Smooth muscle cell (in vitro differentiated cells): Measurements from ENCODE around the gene ZNF236. TPM values are rescaled to one million over a fixed set of nuclear protein-coding genes. Genes with fewer than 3 reads are reported as not detected.

Experiments
- DNase-seq: peaks from one replicate; lab custom pipeline; 2025; ENCODE audit not compliant: unreplicated experiment; lab: John Stamatoyannopoulos, UW
- H2AFZ ChIP-seq: fragments of 200-600 bp; sonication (generic); 2 replicates; pipeline ENCODE4 v1.6.0; 2016; ENCODE audit warnings: antibody characterized with exemption, low read depth, mild to moderate bottlenecking
- H3F3A ChIP-seq: fragments of 200-600 bp; sonication (generic); 2 replicates; pipeline ENCODE4 v1.6.0; 2017; ENCODE audit warnings: antibody characterized with exemption, low read depth
- H3K27ac ChIP-seq: fragments of 200-600 bp; sonication (generic); 2 replicates; pipeline ENCODE4 v1.5.1; 2016; ENCODE audit warnings: low read depth, mild to moderate bottlenecking
- H3K27me3 ChIP-seq: fragments of 200-600 bp; sonication (generic); 2 replicates; pipeline ENCODE4 v1.6.1; 2016; ENCODE audit warnings: low read depth, mild to moderate bottlenecking
- H3K36me3 ChIP-seq: fragments of 200-600 bp; sonication (generic); 2 replicates; pipeline ENCODE4 v1.5.1; 2016; ENCODE audit warnings: low read depth
- H3K4me1 ChIP-seq: fragments of 200-600 bp; sonication (generic); 2 replicates; pipeline ENCODE4 v1.5.1; 2016; ENCODE audit warnings: low read depth
- H3K4me2 ChIP-seq: fragments of 200-600 bp; sonication (generic); 2 replicates; pipeline ENCODE4 v1.6.0; 2016; ENCODE audit warnings: mild to moderate bottlenecking
- H3K4me3 ChIP-seq: fragments of 200-600 bp; sonication (generic); 2 replicates; pipeline ENCODE4 v1.5.1; 2016; ENCODE audit warnings: mild to moderate bottlenecking
- H3K79me2 ChIP-seq: fragments of 200-600 bp; sonication (generic); 2 replicates; pipeline ENCODE4 v1.6.0; 2016; ENCODE audit warnings: low read depth, mild to moderate bottlenecking
- H3K9ac ChIP-seq: fragments of 200-600 bp; sonication (generic); 2 replicates; pipeline ENCODE4 v1.6.0; 2016; ENCODE audit warnings: low read depth
- H3K9me3 ChIP-seq: fragments of 200-600 bp; sonication (generic); replicated peaks from 2 replicates; pipeline ENCODE4 v1.5.1; 2016; ENCODE audit warnings: low read depth
- H4K20me1 ChIP-seq: fragments of 200-600 bp; sonication (generic); 2 replicates; pipeline ENCODE4 v1.6.0; 2016; ENCODE audit warnings: low read depth
- WGBS: methylation state at CpG from one replicate; pipeline ENCODE4 v1.1.7; 2016; ENCODE audit warnings: low lambda C conversion rate; 5-methylcytosine and 5-hydroxymethylcytosine counted together
- polyA plus RNA-seq: library from polyadenylated mRNA; unstranded; fragments of >200 nt; fragmentation: Nextera tagmentation; extraction: Ambion mirVana; gene quantifications from 2 replicates; pipeline ENCODE4 v1.2.1, GENCODE V29; 2016
- total RNA-seq: library from RNA; depleted of rRNA; stranded (reverse); fragments of >200 nt; gene quantifications from 2 replicates; pipeline ENCODE4 v1.2.3, GENCODE V29; 2014
- TF ChIP-seq, protein P1 (sequence below): fragments of 200-600 bp; sonication (generic); IDR thresholded peaks from 2 replicates; pipeline ENCODE4 v1.5.1; 2017; ENCODE audit warnings: borderline replicate concordance, mild to moderate bottlenecking, antibody characterized with exemption; ENCODE audit not compliant: insufficient read depth, poor library complexity, severe bottlenecking

Gene ZNF236
- total and polyA plus RNA-seq, 2 experiments from 2014 or later: 4.1 to 6.2 TPM

GRCh38 chr18:76909439-76909838, 87.1 kb downstream of the ZNF236 start:
- H3K9me3 ChIP-seq: no peaks in the 10 kb centered on the region
- H3K27me3 ChIP-seq: no peaks in the 10 kb centered on the region
- no peaks in the 10 kb centered on the region for H3K79me2 ChIP-seq
- 39% methylated on average over 4 of the region's 4 CpGs for WGBS
- H3K9ac ChIP-seq: no peak overlapping the region
- DNase-seq: no peak
- H3K4me2 ChIP-seq: no peak overlapping the region
- H3K27ac ChIP-seq: no peak overlapping the region
- H2AFZ ChIP-seq: no peak overlapping the region
- H3F3A ChIP-seq: no peaks in the 10 kb centered on the region
- H3K36me3 ChIP-seq: no peaks in the 10 kb centered on the region
- H3K4me3 ChIP-seq: no peak overlapping the region
- no peaks in the 10 kb centered on the region for H3K4me1 ChIP-seq
- no peaks in the 10 kb centered on the region for H4K20me1 ChIP-seq
- TF ChIP-seq, protein P1, sequence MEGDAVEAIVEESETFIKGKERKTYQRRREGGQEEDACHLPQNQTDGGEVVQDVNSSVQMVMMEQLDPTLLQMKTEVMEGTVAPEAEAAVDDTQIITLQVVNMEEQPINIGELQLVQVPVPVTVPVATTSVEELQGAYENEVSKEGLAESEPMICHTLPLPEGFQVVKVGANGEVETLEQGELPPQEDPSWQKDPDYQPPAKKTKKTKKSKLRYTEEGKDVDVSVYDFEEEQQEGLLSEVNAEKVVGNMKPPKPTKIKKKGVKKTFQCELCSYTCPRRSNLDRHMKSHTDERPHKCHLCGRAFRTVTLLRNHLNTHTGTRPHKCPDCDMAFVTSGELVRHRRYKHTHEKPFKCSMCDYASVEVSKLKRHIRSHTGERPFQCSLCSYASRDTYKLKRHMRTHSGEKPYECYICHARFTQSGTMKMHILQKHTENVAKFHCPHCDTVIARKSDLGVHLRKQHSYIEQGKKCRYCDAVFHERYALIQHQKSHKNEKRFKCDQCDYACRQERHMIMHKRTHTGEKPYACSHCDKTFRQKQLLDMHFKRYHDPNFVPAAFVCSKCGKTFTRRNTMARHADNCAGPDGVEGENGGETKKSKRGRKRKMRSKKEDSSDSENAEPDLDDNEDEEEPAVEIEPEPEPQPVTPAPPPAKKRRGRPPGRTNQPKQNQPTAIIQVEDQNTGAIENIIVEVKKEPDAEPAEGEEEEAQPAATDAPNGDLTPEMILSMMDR: no peak

DNA sequence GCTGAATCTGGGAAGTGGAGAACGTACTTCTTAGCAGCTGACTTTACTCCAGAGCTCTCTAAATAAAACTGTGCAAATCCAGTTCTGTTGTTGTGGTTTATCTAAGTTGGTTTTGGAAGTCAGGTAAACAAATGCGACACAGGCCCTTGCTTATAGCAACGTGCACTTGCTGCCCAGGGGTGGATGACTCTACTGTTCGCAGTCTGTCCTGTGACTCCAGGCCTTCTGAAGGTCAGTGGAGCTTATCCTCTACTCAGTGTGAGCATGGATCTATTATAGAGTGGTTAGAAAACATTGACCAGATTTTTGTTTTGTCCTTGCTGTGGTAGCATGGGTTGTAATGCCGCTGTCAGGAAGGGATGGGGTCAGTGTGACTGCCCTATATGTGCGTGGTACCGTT, 89.1 kb downstream of the ZNF236 start:
- H3K36me3 ChIP-seq: peaks cover 10% of the 10 kb centered on the region
- H4K20me1 ChIP-seq: no peaks in the 10 kb centered on the region

GRCh38 chr18:76913583-76913982, 91.2 kb downstream of the ZNF236 start:
- TF ChIP-seq, protein P1: no peak
- H3K27ac ChIP-seq: no peak overlapping the region
- H3K27me3 ChIP-seq: no peaks in the 10 kb centered on the region
- WGBS: 100% methylated on average over 7 of the region's 7 CpGs
- H3K79me2 ChIP-seq: no peaks in the 10 kb centered on the region
- no peak overlapping the region for H2AFZ ChIP-seq
- H3K4me2 ChIP-seq: no peak overlapping the region
- no peaks in the 10 kb centered on the region for H3F3A ChIP-seq
- H3K4me3 ChIP-seq: no peak overlapping the region
- no peak for DNase-seq
- no peak overlapping the region for H3K9ac ChIP-seq
- no peaks in the 10 kb centered on the region for H4K20me1 ChIP-seq
- peaks cover 11% of the 10 kb centered on the region for H3K36me3 ChIP-seq
- no peaks in the 10 kb centered on the region for H3K4me1 ChIP-seq
- H3K9me3 ChIP-seq: no peaks in the 10 kb centered on the region

More for the DNA sequence above, 89.1 kb downstream of the ZNF236 start:
- TF ChIP-seq, protein P1: no peak
- Histone ChIP-seq H3K9me3 (no peaks in the 10 kb centered on the region), H3K27ac (no peak overlapping the region), H3K79me2 (no peaks in the 10 kb centered on the region), H3K27me3 (no peaks in the 10 kb centered on the region), H3K4me1 (no peaks in the 10 kb centered on the region), H3K4me3 (no peak overlapping the region), H2AFZ (no peak overlapping the region), H3F3A (no peaks in the 10 kb centered on the region), H3K4me2 (no peak overlapping the region), H3K9ac (no peak overlapping the region)
- WGBS: 94% methylated on average over 7 of the region's 7 CpGs
- DNase-seq: no peak

DNA sequence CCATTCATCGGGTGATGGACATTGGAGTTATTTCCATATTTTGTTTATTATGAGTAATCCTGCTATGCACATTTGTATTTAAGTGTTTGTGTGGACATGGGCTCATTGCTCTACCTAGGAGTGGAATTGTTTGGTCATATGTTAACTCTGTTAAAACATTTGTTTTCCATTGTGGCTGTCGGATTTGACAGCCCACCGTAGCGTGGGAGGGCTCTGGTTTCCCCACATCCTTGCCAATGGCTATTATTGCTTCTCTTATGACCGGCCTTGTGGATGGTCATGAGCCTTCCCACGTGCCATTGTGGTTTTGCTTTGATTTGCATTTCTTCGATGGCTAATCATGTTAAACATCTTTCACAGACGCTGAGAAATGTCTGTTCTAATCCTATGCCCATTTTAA, 92.0 kb downstream of the ZNF236 start:
- WGBS: 83% methylated on average over 8 of the region's 8 CpGs

More for the DNA sequence above, 92.0 kb downstream of the ZNF236 start:
- Histone ChIP-seq H3K4me2 (no peak overlapping the region), H3K27me3 (no peaks in the 10 kb centered on the region), H3K4me3 (no peak overlapping the region), H3K79me2 (no peaks in the 10 kb centered on the region), H3K4me1 (no peaks in the 10 kb centered on the region), H4K20me1 (no peaks in the 10 kb centered on the region), H3K36me3 (peaks cover 11% of the 10 kb centered on the region), H3K27ac (no peak overlapping the region), H3K9ac (no peak overlapping the region), H2AFZ (no peak overlapping the region), H3F3A (no peaks in the 10 kb centered on the region), H3K9me3 (no peaks in the 10 kb centered on the region)
- no peak for DNase-seq
- TF ChIP-seq, protein P1: no peak
